ENCODE data around the gene MAP3K10. TPM values are rescaled to one million over a fixed set of nuclear protein-coding genes. Genes with fewer than 3 reads are reported as not detected.

The MAP3K10 gene
- polyA plus RNA-seq, 1 of the 3 experiments (the other 2 are of a cell fraction), result 10.7 TPM

- H3K9me3 ChIP-seq, result no peaks in the 10 kb centered on the region
- H3K79me2 ChIP-seq (ENCODE audit: insufficient read depth), result peaks cover 11% of the 10 kb centered on the region; the same call in 1 of the 2 replicates
- H3K9ac ChIP-seq, result no peak overlapping the region
- POLR2A ChIA-PET, result no interaction called here
- H3K27ac ChIP-seq (ENCODE audit: low read depth in 2 of 2, low read length in 1 of 2), result no peak overlapping the region
- no peaks in the 10 kb centered on the region for H3F3A ChIP-seq (replicated peaks; ENCODE audit: insufficient read depth)
- H3K9me2 ChIP-seq, result no peaks in the 10 kb centered on the region
- no peak for TF ChIP-seq MEF2A (IDR thresholded peaks at IDR 0.05; ENCODE audit: borderline replicate concordance, low read depth)
- no peak for TF ChIP-seq CHD2 (IDR thresholded peaks at IDR 0.05; ENCODE audit: low read length, partially characterized antibody)
- TF ChIP-seq USF2 (IDR thresholded peaks at IDR 0.05; ENCODE audit: borderline replicate concordance, low read depth, low read length), result no peak
- DNase-seq, result no peak
- CTCF ChIA-PET, result interaction anchor here (1.5 kb wide), 1 partner anchor 27 kb away, joined by 5 read pairs; the partner anchor contains the start of gene TTC9B
- H3K4me2 ChIP-seq, result no peak overlapping the region
- H2AFZ ChIP-seq (ENCODE audit: low read depth), result no peak overlapping the region
- 90% methylated on average over 12 of the region's 12 CpGs for WGBS (ENCODE audit: low lambda C conversion rate)
- no peaks in the 10 kb centered on the region for H3K27me3 ChIP-seq (ENCODE audit: insufficient read depth)
- H4K20me1 ChIP-seq (ENCODE audit: insufficient read depth), result peaks cover 14% of the 10 kb centered on the region
- no peaks in the 10 kb centered on the region; a peak in 1 of 4 replicates for H3K4me1 ChIP-seq (ENCODE audit: control insufficient read depth in 1 of 2, insufficient read depth in 2 of 2, low read depth in 1 of 2, low read length in 1 of 2)
- peaks cover 0 to 26% of the 10 kb centered on the region in 2 experiments for H3K36me3 ChIP-seq (replicated peaks in 1 of 2; ENCODE audit: control insufficient read depth in 1 of 2, insufficient read depth in 2 of 2, low read length in 1 of 2)
- H3K4me3 ChIP-seq (ENCODE audit: low read depth in 2 of 2, low read length in 1 of 2), result no peak overlapping the region
Measured at GRCh38 chr19:40244579-40245317, 53.5 kb downstream of the MAP3K10 start.

GRCh38 chr19:40245506-40246128 is 54.4 kb downstream of the MAP3K10 start:
- Histone ChIP-seq H2AFZ (ENCODE audit: low read depth) (no peak overlapping the region), H3K4me1 (ENCODE audit: control insufficient read depth in 1 of 2, insufficient read depth in 2 of 2, low read depth in 1 of 2, low read length in 1 of 2) (no peaks in the 10 kb centered on the region; a peak in 1 of 4 replicates), H3K9ac (no peak overlapping the region), H3K36me3 (replicated peaks in 1 of 2; ENCODE audit: control insufficient read depth in 1 of 2, insufficient read depth in 2 of 2, low read length in 1 of 2) (peaks cover 0 to 21% of the 10 kb centered on the region in 2 experiments), H3K27me3 (ENCODE audit: insufficient read depth) (no peaks in the 10 kb centered on the region), H3K9me2 (no peaks in the 10 kb centered on the region), H3F3A (replicated peaks; ENCODE audit: insufficient read depth) (no peaks in the 10 kb centered on the region), H3K4me3 (ENCODE audit: low read depth in 2 of 2, low read length in 1 of 2) (no peak overlapping the region), H3K4me2 (no peak overlapping the region), H3K27ac (ENCODE audit: low read depth in 2 of 2, low read length in 1 of 2) (no peak overlapping the region), H3K79me2 (ENCODE audit: insufficient read depth) (peaks cover 15% of the 10 kb centered on the region), H3K9me3 (no peaks in the 10 kb centered on the region), H4K20me1 (ENCODE audit: insufficient read depth) (peaks cover 14% of the 10 kb centered on the region)
- POLR2A ChIA-PET, result no interaction called here
- no peak for DNase-seq
- over 99% methylated on average over 6 of the region's 9 CpGs for WGBS (ENCODE audit: low lambda C conversion rate)
- CTCF ChIA-PET, result interaction anchor here (1.5 kb wide), 1 partner anchor 28 kb away, joined by 5 read pairs; the partner anchor contains the start of gene TTC9B
- no peak for TF ChIP-seq IRF3 (IDR thresholded peaks at IDR 0.05; ENCODE audit: low read depth, low read length)

Data from SK-N-SH (cell line).